GM10847 (cell line): ENCODE results near the gene LYZL1.

Experiments
- POLR2A ChIP-seq: IDR thresholded peaks from 2 replicates; pipeline ENCODE4 v1.6.1; 2011; ENCODE audit not compliant: insufficient read length; ENCODE audit errors: extremely low read depth

LYZL1 gene

DNA sequence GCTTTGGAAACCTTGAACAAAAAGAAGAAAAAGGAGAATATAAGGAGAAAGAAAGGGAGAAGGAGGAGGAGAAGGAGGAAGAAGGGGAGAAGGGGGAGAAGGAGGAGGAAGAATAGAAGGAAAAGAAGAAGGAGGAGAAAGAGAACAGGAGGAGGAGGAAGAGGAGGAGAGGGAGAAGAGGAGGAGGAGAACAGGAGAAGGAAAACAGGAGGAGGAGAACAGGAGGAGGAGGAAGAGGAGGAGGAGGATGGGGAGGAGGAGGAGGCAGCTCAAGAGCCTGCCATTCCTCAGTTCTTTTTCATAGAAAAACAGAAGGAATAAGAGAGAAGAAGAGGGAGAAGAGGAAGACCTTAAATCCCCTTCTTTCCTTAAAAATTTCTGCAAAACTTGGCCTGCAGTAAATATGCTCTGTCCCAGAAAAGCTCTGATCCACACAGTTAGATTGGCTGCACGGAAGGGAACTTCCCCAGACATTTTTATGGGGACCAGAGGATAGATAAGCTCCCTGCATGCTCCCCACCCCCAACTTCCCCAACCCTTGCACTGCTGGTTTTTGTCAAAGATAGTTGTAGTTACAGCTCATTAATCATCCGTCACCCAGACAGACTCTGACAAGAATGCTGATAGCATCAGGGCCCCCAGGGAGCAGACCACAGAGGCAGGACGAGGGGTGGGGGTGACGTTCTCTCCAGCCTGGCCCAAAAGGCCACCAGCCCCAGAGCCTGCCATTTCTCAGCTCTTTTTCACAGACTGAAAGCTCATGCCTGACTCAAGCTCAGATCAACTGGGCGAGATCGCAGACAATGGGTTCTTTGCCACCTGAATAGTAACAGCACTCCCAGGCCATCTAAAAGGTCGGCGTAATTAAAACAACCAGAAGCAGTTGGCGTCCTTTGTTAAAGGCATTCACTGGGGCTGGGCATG is 34.5 kb upstream of the LYZL1 start:
- TF ChIP-seq POLR2A = no peak

DNA sequence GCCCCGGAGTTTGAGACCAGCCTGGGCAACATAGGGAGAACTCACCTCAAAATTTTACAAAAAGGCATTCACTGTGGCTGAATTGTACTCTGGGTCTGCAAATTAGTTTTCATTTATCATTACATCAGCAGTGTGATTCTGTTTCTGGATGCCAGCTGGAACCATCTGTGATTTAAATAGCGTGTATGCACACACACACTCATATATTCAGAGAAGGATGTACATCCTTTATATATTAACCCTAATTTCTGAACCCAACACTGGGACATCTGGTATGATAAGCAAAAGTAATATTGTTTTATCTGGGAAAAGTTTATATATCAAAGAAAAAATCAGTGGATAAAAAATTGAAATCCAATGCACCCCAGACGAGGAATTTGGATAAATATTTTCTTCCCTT is 33.8 kb upstream of the LYZL1 start:
- TF ChIP-seq POLR2A = no peak

DNA sequence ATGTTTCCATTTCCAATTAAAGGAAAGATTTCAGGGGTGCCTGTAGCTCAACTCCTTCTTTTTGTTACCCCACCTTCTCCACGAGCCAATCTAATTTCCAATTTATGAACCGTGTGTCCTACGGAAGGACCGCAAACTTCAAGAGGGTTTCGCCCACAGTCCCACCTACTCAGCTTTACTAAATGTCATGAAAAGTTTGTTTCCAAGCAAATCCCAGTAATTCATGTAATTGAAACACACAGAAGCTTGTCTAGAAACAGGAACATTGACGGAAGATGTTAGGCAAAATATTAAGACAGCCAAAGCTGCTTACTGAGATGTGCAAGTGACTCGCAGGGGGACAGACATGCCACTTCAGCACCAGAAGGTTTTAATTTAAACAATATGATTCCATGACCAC is 32.9 kb upstream of the LYZL1 start:
- TF ChIP-seq POLR2A = no peak

DNA sequence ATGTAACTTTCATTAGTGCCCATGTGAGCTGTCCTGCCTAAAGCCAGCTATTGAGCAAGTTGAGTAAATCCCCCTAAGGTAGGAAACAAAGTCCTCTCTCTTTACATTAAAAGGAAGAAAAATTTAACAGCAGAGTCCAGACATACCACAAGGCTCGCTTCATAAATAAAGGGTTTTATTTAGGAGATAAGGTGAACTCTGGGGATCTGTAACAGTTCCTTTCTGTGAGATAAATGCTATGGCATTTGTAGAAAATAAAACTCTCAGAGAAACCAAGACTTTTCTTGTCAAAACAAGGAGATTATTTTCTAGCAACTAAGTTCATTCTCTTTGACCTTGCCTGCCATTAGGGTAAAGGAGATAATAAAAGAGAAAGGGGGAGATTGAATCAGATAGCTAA is 32.3 kb upstream of the LYZL1 start:
- TF ChIP-seq POLR2A = no peak

DNA sequence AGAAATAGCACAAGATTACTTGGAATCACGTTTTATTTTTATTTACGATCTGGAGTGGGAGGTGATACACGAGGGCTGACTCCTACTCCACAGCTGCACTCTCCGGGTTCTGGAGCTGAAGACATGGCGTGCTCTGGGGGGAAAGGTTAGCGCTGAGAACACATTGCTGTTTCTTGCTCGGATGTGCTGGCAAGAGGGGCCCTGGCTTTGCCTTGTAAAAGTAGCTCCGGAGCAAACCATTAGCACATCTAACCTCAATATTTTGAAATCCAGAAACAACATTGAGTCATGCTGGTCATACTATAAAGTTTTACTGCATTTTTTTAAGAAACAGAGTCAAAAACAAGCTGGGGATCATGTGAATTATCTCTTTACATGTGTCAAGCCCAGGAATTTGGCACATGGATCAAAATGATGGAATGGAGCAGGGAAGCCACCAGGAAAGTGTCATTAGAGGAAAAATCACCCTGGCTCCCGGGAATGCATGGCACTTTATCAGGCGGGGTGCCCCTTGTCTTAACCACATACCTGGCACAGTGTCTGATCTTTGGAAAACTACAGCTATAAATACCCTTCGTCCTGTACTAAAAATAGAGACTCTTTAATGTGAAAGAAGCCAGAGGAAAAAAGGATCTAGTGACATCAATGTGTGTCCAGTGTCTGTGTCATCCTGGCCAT is 31.6 kb upstream of the LYZL1 start:
- TF ChIP-seq POLR2A = no peak

DNA sequence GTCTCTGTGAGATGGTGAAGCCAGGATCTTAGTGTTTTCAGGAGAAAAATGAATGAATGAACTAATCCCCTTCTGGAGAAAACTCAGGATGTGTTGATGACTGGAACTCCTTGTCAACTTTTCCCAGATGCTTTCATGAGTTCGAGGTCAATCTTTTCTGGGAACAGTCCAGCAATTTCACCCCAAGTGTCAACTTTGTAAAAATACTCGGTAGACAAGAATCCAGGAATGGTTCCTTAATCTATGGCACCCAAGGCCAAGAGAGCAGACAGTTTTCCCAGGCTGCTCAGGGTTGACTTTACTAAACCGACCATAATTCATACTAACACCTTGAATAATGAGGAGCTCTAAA is 31.1 kb upstream of the LYZL1 start:
- TF ChIP-seq POLR2A = no peak

DNA sequence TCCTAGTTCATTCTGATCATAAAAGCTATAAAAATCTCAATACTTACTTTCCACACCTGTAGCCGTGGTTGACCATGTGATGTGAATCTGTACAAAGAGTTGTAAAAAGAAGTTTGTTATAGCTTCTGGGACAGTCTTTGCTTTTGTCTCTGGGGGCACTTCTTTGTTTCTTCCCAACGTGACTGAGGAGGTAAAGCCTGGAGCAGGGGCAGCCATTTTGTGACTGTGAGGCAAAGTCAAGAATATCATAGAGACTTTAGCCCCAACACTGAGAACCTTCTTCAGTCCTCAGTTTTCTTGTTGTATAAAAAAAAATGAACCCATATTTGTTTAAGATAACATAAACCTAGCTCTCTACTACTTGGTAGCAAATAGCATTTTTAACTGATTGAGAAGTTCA is 29.4 kb upstream of the LYZL1 start:
- TF ChIP-seq POLR2A = no peak

DNA sequence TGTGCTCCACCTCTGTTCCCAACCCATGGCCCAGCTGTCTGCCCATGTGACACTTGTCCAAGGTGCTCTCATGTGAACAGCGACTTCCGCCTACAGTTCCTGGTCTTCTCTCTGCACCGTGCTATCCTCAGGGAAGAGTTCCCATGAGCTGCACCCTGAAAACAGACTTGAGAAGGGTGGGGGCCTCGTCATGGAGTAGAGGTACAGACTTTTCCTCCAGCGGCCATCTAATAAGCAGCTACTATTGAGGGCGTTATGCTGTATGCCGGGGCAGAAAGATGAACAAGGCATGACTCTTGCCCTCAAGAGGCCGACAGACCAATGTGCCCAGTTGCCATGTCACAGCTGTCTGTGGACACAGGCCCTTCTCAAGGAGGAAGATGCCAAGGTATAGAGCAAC is 25.4 kb upstream of the LYZL1 start:
- no peak for TF ChIP-seq POLR2A

DNA sequence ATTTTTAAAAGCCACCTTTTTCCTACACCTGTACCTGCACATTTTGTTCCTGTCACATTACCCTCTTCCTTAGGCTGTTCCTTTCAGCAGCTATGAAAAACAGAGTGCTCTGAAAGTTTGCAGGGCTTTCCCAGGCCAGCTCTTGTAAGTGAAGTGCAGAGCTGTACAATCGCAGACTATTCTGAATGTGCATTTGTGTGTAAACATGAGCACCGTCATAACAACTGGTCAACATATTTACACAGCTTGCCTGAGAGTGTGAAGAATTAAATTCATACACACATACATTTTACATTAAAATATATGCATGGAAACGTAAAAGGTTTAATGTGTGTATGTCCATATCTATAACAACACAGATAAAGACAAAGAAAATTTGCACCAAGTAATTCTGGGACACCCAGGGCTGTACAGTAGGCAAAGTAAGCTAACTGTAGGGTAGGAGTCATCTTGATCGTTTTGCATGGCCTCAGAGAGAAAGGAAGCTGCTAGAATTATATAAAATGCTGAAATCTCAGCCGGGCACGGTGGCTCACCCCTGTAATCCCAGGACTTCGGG is 23.6 kb upstream of the LYZL1 start:
- no peak for TF ChIP-seq POLR2A

DNA sequence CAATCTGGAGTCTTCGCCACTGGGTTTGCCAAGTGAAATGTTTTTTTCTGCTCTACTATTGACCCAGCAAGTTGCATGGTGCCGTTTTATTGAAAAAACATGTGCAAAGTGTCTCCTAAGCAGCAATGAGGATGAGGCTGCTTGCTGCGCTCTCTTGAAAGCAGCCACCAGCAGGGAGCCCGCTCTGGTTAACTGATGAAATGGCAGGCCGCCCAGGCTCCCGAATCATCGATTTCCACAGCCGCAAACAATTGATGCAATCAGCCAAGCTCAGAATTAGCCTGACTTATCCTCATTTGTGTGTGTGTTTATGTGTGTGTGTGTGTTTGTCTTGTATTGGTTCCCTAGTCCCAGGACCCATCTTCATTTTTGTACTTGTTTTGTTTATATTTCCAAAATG is 22.2 kb upstream of the LYZL1 start:
- no peak for TF ChIP-seq POLR2A

DNA sequence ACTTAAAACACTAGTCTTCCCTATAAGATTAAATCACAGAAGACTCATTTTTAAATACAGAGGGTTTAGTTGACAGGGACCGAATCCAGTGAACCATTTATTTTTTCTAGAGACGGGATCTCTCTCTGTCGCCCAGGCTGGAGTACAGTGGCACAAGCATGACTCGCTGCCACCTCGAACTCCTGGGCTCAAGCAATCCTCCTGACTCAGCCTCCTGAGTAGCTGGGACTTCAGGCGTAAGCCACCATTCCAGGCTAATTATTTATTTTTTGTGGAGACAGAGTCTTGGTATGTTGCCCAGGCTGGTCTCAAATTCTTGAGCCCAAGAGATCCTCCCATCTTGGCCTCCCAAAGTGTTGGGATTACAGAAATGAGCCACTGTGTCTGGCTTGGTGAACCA is 20.9 kb upstream of the LYZL1 start:
- TF ChIP-seq POLR2A = no peak

DNA sequence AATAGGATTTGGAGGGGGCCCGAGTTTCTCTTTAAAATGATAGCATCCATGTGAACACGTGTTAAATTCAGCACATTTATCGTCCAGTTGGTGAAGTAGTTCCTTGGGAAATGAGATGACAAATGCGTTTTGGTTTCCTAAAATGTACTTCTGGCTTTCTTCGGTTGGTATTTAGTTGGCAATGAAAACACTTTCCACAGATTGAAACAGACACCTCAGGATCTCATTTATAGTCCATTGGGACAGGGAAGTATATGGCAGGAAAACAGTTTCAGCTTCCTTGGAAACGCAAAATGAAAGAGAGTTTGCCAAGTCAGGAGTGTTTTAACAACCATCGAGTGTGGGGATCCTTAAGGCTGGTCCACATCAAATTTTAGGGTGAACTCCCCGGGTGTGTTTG is 19.4 kb upstream of the LYZL1 start:
- TF ChIP-seq POLR2A = no peak

DNA sequence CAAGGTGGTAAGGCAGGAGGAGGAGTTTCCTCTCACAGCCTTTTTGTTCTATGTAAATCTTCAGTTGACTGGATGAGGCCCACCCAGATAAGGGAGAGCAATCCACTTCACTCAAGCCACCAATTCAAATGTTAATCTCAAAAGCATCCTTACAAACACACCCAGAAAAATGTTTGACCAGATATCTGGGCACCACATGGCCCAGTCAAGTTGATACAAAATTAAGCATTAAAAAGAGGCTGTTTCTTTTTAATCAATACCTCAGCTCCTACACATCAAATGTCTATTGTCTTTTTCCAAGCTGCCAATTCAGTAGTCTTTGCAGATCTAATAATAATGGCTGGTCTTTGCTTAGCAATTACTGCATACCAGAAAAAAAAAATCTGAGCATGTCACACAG is 18.0 kb upstream of the LYZL1 start:
- TF ChIP-seq POLR2A = no peak

DNA sequence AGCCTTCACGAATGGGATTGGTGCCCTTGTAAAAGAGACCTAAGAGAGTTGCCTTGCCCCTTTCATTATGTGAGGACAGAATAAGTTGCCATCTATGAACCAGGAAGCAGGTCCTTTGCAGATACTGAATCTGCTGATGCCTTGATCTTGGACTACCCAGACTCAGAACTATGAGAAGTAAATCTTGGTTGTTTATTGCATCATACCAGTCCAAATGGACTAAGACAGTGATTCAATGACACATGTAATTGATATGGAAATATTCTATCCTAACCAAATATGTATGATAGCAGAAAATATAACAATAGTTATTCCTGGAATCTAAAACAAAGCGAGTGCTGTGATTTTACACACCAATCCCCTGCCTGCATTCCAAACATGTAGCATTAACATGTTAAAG is 17.0 kb upstream of the LYZL1 start:
- no peak for TF ChIP-seq POLR2A

DNA sequence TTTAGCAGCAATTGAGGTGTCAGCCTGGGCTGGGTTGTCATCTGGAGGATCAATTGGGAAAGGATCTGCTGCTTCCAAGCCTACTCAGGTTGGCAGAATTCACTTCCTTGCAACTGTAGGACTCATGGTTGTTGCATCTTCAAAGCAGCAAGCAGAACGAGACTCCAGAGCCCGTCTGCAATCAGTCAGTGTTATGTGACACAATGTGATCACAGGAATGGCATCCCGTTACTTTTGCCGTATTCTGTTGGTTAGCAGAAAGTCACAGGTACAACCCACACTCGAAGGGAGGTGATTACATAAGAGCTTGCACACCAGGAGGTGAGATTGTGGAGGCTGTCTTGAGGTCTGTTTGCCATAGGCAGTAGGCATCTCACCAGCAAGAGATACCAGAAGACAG is 15.4 kb upstream of the LYZL1 start:
- no peak for TF ChIP-seq POLR2A

DNA sequence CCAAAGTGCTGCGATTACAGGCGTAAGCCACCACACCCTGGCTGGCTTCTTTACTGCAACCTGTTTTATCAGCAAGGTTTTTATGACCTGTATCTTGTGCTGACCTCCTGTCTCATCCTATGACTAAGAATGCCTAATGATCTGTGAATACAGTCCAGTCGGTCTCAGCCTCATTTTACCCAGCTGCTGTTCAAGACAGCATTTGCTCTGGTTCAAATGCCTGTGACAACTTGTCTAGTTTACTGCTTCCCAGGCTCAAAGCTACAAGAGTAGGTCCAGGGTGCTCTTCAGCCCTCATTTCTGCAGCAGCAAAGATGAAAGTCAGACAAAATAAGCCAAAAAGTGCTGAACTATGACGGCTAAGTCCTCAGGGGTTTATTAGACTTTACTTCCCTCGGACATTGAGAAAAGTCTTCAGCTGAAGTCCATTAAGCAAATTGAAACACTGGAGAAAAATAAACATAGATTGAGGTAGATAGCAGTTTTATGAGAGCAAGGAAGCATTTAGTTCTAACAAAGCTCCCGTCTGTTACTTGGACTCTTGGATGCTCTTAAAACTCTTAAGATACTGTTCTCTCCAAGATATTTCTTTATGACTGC is 12.5 kb upstream of the LYZL1 start:
- TF ChIP-seq POLR2A = no peak

DNA sequence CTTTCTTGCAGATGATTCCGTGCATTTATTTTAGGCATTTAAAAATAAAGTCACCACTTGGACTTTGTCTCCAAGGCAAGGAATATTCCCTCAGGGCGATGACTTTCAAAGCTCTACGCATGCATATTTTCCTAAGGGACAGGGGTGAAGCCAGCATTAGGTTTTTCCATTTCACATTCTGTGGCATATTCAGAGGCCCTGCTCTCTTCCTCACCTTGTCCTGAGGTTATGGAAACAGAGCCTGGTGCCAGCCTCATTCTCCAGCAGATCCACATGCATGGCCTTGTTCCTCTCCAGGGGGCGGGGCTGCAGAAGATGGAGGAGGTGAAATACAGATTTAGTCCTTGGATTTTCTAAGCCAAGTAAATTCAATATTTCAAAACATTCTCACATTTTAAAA is 11.6 kb upstream of the LYZL1 start:
- TF ChIP-seq POLR2A = no peak
